KMS-11 (cell line): ENCODE results near the gene TMEM125.

Experiments used
- H2AFZ ChIP-seq: fragments of 200-600 bp; sonication (generic); 2 replicates; pipeline ENCODE4 v1.6.1; 2016; ENCODE audit warnings: antibody characterized with exemption, mixed run types, low read depth
- H3K27ac ChIP-seq: fragments of 200-600 bp; sonication (generic); 2 replicates; pipeline ENCODE4 v1.6.1; 2016; ENCODE audit warnings: mild to moderate bottlenecking, mixed run types
- H3K27me3 ChIP-seq: fragments of 200-600 bp; sonication (generic); 2 replicates; pipeline ENCODE4 v1.6.1; 2017; ENCODE audit warnings: mild to moderate bottlenecking, low read depth, mixed run types, moderate library complexity; ENCODE audit not compliant: insufficient read depth
- H3K36me3 ChIP-seq: fragments of 200-600 bp; sonication (generic); 2 replicates; pipeline ENCODE4 v1.6.1; 2017; ENCODE audit warnings: mild to moderate bottlenecking, mixed run types; ENCODE audit not compliant: insufficient read depth
- H3K4me1 ChIP-seq: fragments of 200-600 bp; sonication (generic); 2 replicates; pipeline ENCODE4 v1.6.1; 2016; ENCODE audit warnings: mild to moderate bottlenecking, low read depth, mixed run types; ENCODE audit not compliant: poor library complexity, severe bottlenecking
- H3K4me2 ChIP-seq: fragments of 200-600 bp; sonication (generic); 2 replicates; pipeline ENCODE4 v1.7.0; 2016; ENCODE audit warnings: mild to moderate bottlenecking, mixed run types
- H3K4me3 ChIP-seq: fragments of 200-600 bp; sonication (generic); IDR thresholded peaks from 2 replicates; pipeline ENCODE4 v1.6.1; 2017; ENCODE audit warnings: low read depth, low read length, mixed read lengths; ENCODE audit not compliant: insufficient read depth
- H3K79me2 ChIP-seq: fragments of 200-600 bp; sonication (generic); 2 replicates; pipeline ENCODE4 v1.6.1; 2016; ENCODE audit warnings: low read depth, mixed run types; ENCODE audit not compliant: insufficient read depth
- H3K9ac ChIP-seq: fragments of 200-600 bp; sonication (generic); 2 replicates; pipeline ENCODE4 v1.6.1; 2016; ENCODE audit warnings: mild to moderate bottlenecking, mixed run types
- H4K20me1 ChIP-seq: fragments of 200-600 bp; sonication (generic); 2 replicates; pipeline ENCODE4 v1.6.1; 2016; ENCODE audit warnings: mild to moderate bottlenecking, mixed run types; ENCODE audit not compliant: insufficient read depth
- TF ChIP-seq, protein P1 (sequence below): fragments of 200-600 bp; sonication (generic); conservative IDR thresholded peaks from 2 replicates; pipeline ENCODE4 v1.6.1; 2017; ENCODE audit warnings: low read depth, mild to moderate bottlenecking, antibody characterized with exemption, low read length, moderate library complexity, mixed read lengths

TMEM125 gene

DNA sequence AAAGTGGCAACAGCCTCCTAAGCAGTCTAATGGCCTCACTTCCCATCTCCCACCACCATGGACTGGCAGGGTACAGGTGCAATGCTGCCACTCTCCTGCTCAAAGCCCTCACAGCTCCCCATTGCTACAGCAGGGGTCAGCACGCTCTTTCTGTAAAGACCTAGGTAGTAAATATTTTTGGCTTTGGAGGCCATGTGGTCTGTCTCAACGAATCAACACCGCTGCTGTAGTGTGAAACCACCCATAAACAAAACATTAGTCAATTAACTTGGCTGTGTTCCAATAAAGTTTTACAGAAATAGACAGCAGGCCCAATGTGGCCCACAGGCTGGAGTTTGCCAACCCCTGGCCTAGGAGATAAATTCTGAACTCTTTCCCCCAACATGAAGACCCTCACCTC lies 44.6 kb upstream of the TMEM125 start:
- H3K4me3 ChIP-seq: no peak overlapping the region
- TF ChIP-seq, protein P1, sequence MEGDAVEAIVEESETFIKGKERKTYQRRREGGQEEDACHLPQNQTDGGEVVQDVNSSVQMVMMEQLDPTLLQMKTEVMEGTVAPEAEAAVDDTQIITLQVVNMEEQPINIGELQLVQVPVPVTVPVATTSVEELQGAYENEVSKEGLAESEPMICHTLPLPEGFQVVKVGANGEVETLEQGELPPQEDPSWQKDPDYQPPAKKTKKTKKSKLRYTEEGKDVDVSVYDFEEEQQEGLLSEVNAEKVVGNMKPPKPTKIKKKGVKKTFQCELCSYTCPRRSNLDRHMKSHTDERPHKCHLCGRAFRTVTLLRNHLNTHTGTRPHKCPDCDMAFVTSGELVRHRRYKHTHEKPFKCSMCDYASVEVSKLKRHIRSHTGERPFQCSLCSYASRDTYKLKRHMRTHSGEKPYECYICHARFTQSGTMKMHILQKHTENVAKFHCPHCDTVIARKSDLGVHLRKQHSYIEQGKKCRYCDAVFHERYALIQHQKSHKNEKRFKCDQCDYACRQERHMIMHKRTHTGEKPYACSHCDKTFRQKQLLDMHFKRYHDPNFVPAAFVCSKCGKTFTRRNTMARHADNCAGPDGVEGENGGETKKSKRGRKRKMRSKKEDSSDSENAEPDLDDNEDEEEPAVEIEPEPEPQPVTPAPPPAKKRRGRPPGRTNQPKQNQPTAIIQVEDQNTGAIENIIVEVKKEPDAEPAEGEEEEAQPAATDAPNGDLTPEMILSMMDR: no peak
- no peaks in the 10 kb centered on the region for H3K4me1 ChIP-seq
- no peaks in the 10 kb centered on the region for H4K20me1 ChIP-seq
- no peak overlapping the region for H3K27ac ChIP-seq
- no peaks in the 10 kb centered on the region for H3K79me2 ChIP-seq
- H3K27me3 ChIP-seq: no peaks in the 10 kb centered on the region
- H3K36me3 ChIP-seq: no peaks in the 10 kb centered on the region
- H3K4me2 ChIP-seq: no peak overlapping the region
- H2AFZ ChIP-seq: no peak overlapping the region
- no peak overlapping the region for H3K9ac ChIP-seq

- Histone ChIP-seq H3K36me3 (no peaks in the 10 kb centered on the region), H3K27ac (no peak overlapping the region), H3K4me3 (no peak overlapping the region), H3K4me1 (no peaks in the 10 kb centered on the region), H3K4me2 (no peak overlapping the region), H3K9ac (no peak overlapping the region), H3K79me2 (no peaks in the 10 kb centered on the region), H3K27me3 (no peaks in the 10 kb centered on the region), H4K20me1 (no peaks in the 10 kb centered on the region), H2AFZ (0 out of 2 replicates have a peak overlapping the region, but pooled peaks have one; percentile 14)
- TF ChIP-seq, protein P1: peak; percentile 91
Observed at GRCh38 chr1:43227143-43227764, 42.5 kb upstream of the TMEM125 start.

GRCh38 chr1:43229826-43230780 lies 39.7 kb upstream of the TMEM125 start:
- Histone ChIP-seq H3K4me2 (no peak overlapping the region), H3K36me3 (no peaks in the 10 kb centered on the region), H4K20me1 (no peaks in the 10 kb centered on the region), H3K27me3 (no peaks in the 10 kb centered on the region), H3K4me1 (no peaks in the 10 kb centered on the region), H3K9ac (no peak overlapping the region), H3K27ac (no peak overlapping the region), H3K79me2 (no peaks in the 10 kb centered on the region), H2AFZ (no peak overlapping the region), H3K4me3 (no peak overlapping the region)
- TF ChIP-seq, protein P1: no peak

GRCh38 chr1:43232074-43232473 lies 37.7 kb upstream of the TMEM125 start:
- Histone ChIP-seq H3K9ac (no peak overlapping the region), H3K4me2 (no peak overlapping the region), H2AFZ (no peak overlapping the region), H3K4me3 (no peak overlapping the region), H3K36me3 (no peaks in the 10 kb centered on the region), H3K27ac (no peak overlapping the region), H3K27me3 (no peaks in the 10 kb centered on the region), H3K79me2 (no peaks in the 10 kb centered on the region), H4K20me1 (no peaks in the 10 kb centered on the region), H3K4me1 (no peaks in the 10 kb centered on the region)
- TF ChIP-seq, protein P1: no peak
